Adrenal gland (tissue), 12 donors: Measurements from ENCODE around the gene PRKCZ. TPM values are rescaled to one million over a fixed set of nuclear protein-coding genes. Genes with fewer than 3 reads are reported as not detected.
A peak's percentile ranks its signal among the peaks of the same experiment; 100 is the strongest.

Experiments
- DNase-seq, 7 donors: peaks; one replicate each; pipeline ENCODE4 v3.0.0-alpha.2; 2019 to 2020
- H3K27ac ChIP-seq, 5 donors: fragments of 200-600 bp; sonication (generic) in 4 of 5; 1 replicate in 3 of 5; 2 replicates in 2 of 5; pipeline versions ENCODE4 v1.5.1 to v1.8.0; 2016 to 2020; ENCODE audit warnings: mild to moderate bottlenecking in 1 of 5
- H3K27me3 ChIP-seq: fragments of 200-600 bp; 2 replicates; pipeline ENCODE4 v1.8.0; 2021
- H3K36me3 ChIP-seq, 2 donors: fragments of 200-600 bp; replicated peaks in 1 of 2; 1 replicate in 1 of 2; 2 replicates in 1 of 2; pipeline versions ENCODE4 v1.5.1 to v1.8.0; 2018 to 2022
- H3K4me1 ChIP-seq, 2 donors: fragments of 200-600 bp; replicated peaks in 1 of 2; 1 replicate in 1 of 2; 2 replicates in 1 of 2; pipeline versions ENCODE4 v1.5.1 to v1.8.0; 2018 to 2021
- H3K4me3 ChIP-seq, 4 donors: fragments of 200-600 bp; sonication (generic) in 3 of 4; one replicate each; pipeline ENCODE4 v1.5.1; 2016 to 2018
- H3K9me3 ChIP-seq, 3 donors: fragments of 200-600 bp; sonication (generic) in 1 of 3; replicated peaks in 1 of 3; 1 replicate in 2 of 3; 2 replicates in 1 of 3; pipeline versions ENCODE4 v1.5.1 to v1.8.0; 2016 to 2021
- CTCF ChIP-seq, 6 experiments: fragments of 450-650 bp in 4 of 6; fragments of 200-600 bp in 2 of 6; sonication (generic) in 1 of 6; IDR thresholded peaks; 1 replicate in 5 of 6; 2 replicates in 1 of 6; pipeline versions ENCODE4 v1.5.1 to v1.8.0; 2016 to 2021; ENCODE audit warnings: antibody characterized with exemption in 6 of 6, mild to moderate bottlenecking in 2 of 6, moderate library complexity in 1 of 6
- POLR2A ChIP-seq, 2 donors: fragments of 450-650 bp; IDR thresholded peaks; one replicate each; pipeline ENCODE4 v1.6.1; 2017; ENCODE audit warnings: antibody characterized with exemption in 2 of 2, mild to moderate bottlenecking in 2 of 2, moderate library complexity in 1 of 2
- WGBS, 4 donors: extraction: QIAGEN DNeasy Blood & Tissue Kit in 2 of 4; methylation state at CpG; one replicate each; pipeline versions ENCODE4 v1.1.5 to v1.1.7; 2013 to 2017; 5-methylcytosine and 5-hydroxymethylcytosine counted together
- intact Hi-C, 2 donors: fragments of 100-400 bp; cut with DNase I; formaldehyde crosslinking; loops; one replicate each; pipeline versions ENCODE4 v1.14.1 to v1.15.0; 2022 to 2023
- polyA plus RNA-seq, 3 donors: library from polyadenylated mRNA; stranded (reverse); fragments of 200-250 nt in 2 of 3; fragments of 350-450 nt in 1 of 3; fragmentation: Illumina TruSeq in 1 of 3; extraction: RNeasy Lipid Tissue Mini Kit (QIAGEN cat#74804) in 1 of 3; gene quantifications; one replicate each; pipeline ENCODE4 v1.2.3, GENCODE V29; 2013 to 2014
- total RNA-seq, 9 donors: library from RNA; depleted of rRNA in 4 of 9; stranded (reverse); fragments of >200 nt in 4 of 9; fragments of 120-200 nt in 1 of 9; fragmentation: NEBNext Ultra II Directional in 1 of 9; extraction: Animal tissue kit (Norgen Biotek cat#: 25700) in 1 of 9; gene quantifications; one replicate each; pipeline versions ENCODE4 v1.1.0 to v1.2.4, GENCODE V29; 2013 to 2023
- donor health status: healthy with polysubstance abuse.
- donor health status: Bipolar disorder and iron deficiency.
- donor health status: DM: yes; HTN: yes; CAD: no.
- donor health status: DM: no; HTN: no; CAD: no.
- donor health status: DM: no; HTN: no; CAD: no.
- donor health status: DM: yes; HTN: yes; CAD: no.

Gene PRKCZ
- total and polyA plus RNA-seq, 12 donors, result 8.2 to 50.5 (median 25.4) TPM

- WGBS, 4 donors, result 72 to 100% (median 78%) methylated on average over 1 to 11 of the region's 11 CpGs
Measured at GRCh38 chr1:2198571-2198970, 148.4 kb downstream of the PRKCZ start.

GRCh38 chr1:2199042-2199810, 149.0 kb downstream of the PRKCZ start:
- Histone ChIP-seq H3K4me3 (peak overlapping the region in 2 of 4 donors; percentile 22 to 47), H3K27ac (peak overlapping the region; percentile 7 to 89 (median 70)), H3K4me1 (peaks cover 0 to 25% of the 10 kb centered on the region in 2 donors), H3K27me3 (no peaks in the 10 kb centered on the region), H3K36me3 (no peaks in the 10 kb centered on the region), H3K9me3 (no peaks in the 10 kb centered on the region)
- DNase-seq, result peak; percentile 80 to 94 (median 90)
- intact Hi-C loops, result loop anchor here (2.0 to 10.0 kb wide), 3 partner anchors 118 to 346 kb away; no protein-coding TSS in a partner anchor
- TF ChIP-seq CTCF (IDR thresholded peaks at IDR 0.05), result peak in 2 of 6 experiments; percentile 11 to 16
- TF ChIP-seq POLR2A (IDR thresholded peaks at IDR 0.05), result peak; percentile 21 to 67
- 16 to 21% (median 19%) methylated on average over 17 to 24 of the region's 24 CpGs for WGBS, 4 donors

More at GRCh38 chr1:2198571-2198970, 148.4 kb downstream of the PRKCZ start:
- H3K9me3 ChIP-seq, result no peaks in the 10 kb centered on the region
- H3K4me1 ChIP-seq, result peaks cover 0 to 24% of the 10 kb centered on the region in 2 donors
- H3K27ac ChIP-seq, result peak overlapping the region; percentile 7 to 89 (median 44)
- TF ChIP-seq CTCF (IDR thresholded peaks at IDR 0.05), result no peak
- no peak for TF ChIP-seq POLR2A (IDR thresholded peaks at IDR 0.05)
- no peak for DNase-seq
- intact Hi-C loops, result loop anchor here (2.0 to 10.0 kb wide), 3 partner anchors 119 to 346 kb away; no protein-coding TSS in a partner anchor
- H3K36me3 ChIP-seq, result no peaks in the 10 kb centered on the region
- H3K4me3 ChIP-seq, result no peak overlapping the region
- no peaks in the 10 kb centered on the region for H3K27me3 ChIP-seq

- Histone ChIP-seq H3K9me3 (no peaks in the 10 kb centered on the region), H3K4me3 (no peak overlapping the region), H3K27me3 (no peaks in the 10 kb centered on the region), H3K4me1 (peaks cover 2 to 26% of the 10 kb centered on the region in 2 donors), H3K36me3 (no peaks in the 10 kb centered on the region), H3K27ac (no peak overlapping the region)
- intact Hi-C loops, result no loop called here
- TF ChIP-seq POLR2A (IDR thresholded peaks at IDR 0.05) (no peak), CTCF (IDR thresholded peaks at IDR 0.05) (no peak)
- no peak for DNase-seq
- WGBS, 4 donors, result 75 to 83% (median 78%) methylated on average over 17 to 21 of the region's 21 CpGs
Measured at GRCh38 chr1:2200308-2200943, 150.2 kb downstream of the PRKCZ start.

GRCh38 chr1:2201062-2201461, 150.9 kb downstream of the PRKCZ start:
- H3K27ac ChIP-seq, result no peak overlapping the region
- WGBS, 4 donors, result 84 to 93% (median 85%) methylated on average over 9 to 14 of the region's 14 CpGs
- intact Hi-C loops, result no loop called here
- H3K4me1 ChIP-seq, result peaks cover 8 to 29% of the 10 kb centered on the region in 2 donors
- no peaks in the 10 kb centered on the region for H3K9me3 ChIP-seq
- no peak for TF ChIP-seq CTCF (IDR thresholded peaks at IDR 0.05)
- no peak overlapping the region for H3K4me3 ChIP-seq
- H3K27me3 ChIP-seq, result no peaks in the 10 kb centered on the region
- no peak for DNase-seq
- H3K36me3 ChIP-seq, result no peaks in the 10 kb centered on the region
